K562 (cell line): Measurements from ENCODE around the gene AGPAT4. TPM values are rescaled to one million over a fixed set of nuclear protein-coding genes. Genes with fewer than 3 reads are reported as not detected.
A peak's percentile ranks its signal among the peaks of the same experiment; 100 is the strongest.

Experiments used
- CUX1 ChIP-seq: fragments of 200-800 bp; sonication (Bioruptor generic); IDR thresholded peaks from 2 replicates; pipeline ENCODE4 v1.6.1; 2016; ENCODE audit warnings: missing genetic modification characterization, missing compliant biosample characterization
- NFIC ChIP-seq: fragments of 450-650 bp; IDR thresholded peaks from 2 replicates; pipeline ENCODE4 v1.6.1; 2017; ENCODE audit warnings: mild to moderate bottlenecking, inconsistent platforms
- RNF219 ChIP-seq: fragments of 250-450 bp; sonication (Bioruptor Pico); IDR thresholded peaks from 2 replicates; pipeline ENCODE4 v1.5.0; 2022; ENCODE audit warnings: mild to moderate bottlenecking
- SIN3B ChIP-seq: fragments of 450-650 bp; IDR thresholded peaks from 2 replicates; pipeline ENCODE4 v1.6.1; 2017; ENCODE audit warnings: low read depth, mild to moderate bottlenecking, moderate library complexity
- TFAP4 ChIP-seq: sonication (generic); formaldehyde crosslinking; IDR thresholded peaks from 2 replicates; pipeline ENCODE4 v1.8.0; 2022; ENCODE audit warnings: missing genetic modification reagents, mild to moderate bottlenecking, moderate library complexity, borderline replicate concordance
- ZFP91 ChIP-seq: sonication (generic); formaldehyde crosslinking; IDR thresholded peaks from 2 replicates; pipeline ENCODE4 v1.8.0; 2022; ENCODE audit warnings: mild to moderate bottlenecking, missing genetic modification reagents
- ZNF318 ChIP-seq, 2 experiments: fragments of 450-650 bp; IDR thresholded peaks; 2 replicates each; pipeline ENCODE4 v1.6.1; 2016; ENCODE audit warnings: mild to moderate bottlenecking in 2 of 2, borderline replicate concordance in 1 of 2, low read depth in 1 of 2, moderate library complexity in 1 of 2
- ZNF76 ChIP-seq: fragments of 250-450 bp; sonication (Bioruptor Pico); IDR thresholded peaks from 2 replicates; pipeline ENCODE4 v1.4.0; 2020; ENCODE audit warnings: mild to moderate bottlenecking, moderate library complexity, borderline replicate concordance
- polyA plus RNA-seq, 8 experiments: library from polyadenylated mRNA; depleted of rRNA in 4 of 8; stranded (reverse) in 5 of 8; unstranded in 3 of 8; fragments of >200 nt; fragmentation: Nextera tagmentation in 2 of 8; fragmentation: Illumina TruSeq in 1 of 8; extraction: Ambion mirVana in 2 of 8; extraction: Trizol in 1 of 8; gene quantifications; 2 replicates each; pipeline versions ENCODE4 v1.2.1 to v1.2.3, GENCODE V29; 2011 to 2014; ENCODE audit warnings: inconsistent platforms in 1 of 8, missing spikeins in 1 of 8
- total RNA-seq, 7 experiments: library from RNA; depleted of rRNA in 6 of 7; stranded (reverse); fragments of >200 nt in 6 of 7; fragmentation: Illumina TruSeq in 2 of 7; extraction: Trizol in 2 of 7; gene quantifications; 2 replicates each; pipeline versions ENCODE4 v1.2.1 to v1.2.3, GENCODE V29; 2011 to 2021; ENCODE audit warnings: low replicate concordance in 1 of 7

AGPAT4 gene
- total and polyA plus RNA-seq, 9 of the 15 experiments (the other 6 are each of a cell fraction or from before 2014, with no cell fraction given), result 2.2 to 15.0 (median 5.7) TPM

GRCh38 chr6:161265554-161265953, 8.3 kb downstream of the AGPAT4 start (continued):
- no peak for TF ChIP-seq ZNF76 (CRISPR knock-in tag)
- no peak for TF ChIP-seq SIN3B
- TF ChIP-seq RNF219 (CRISPR knock-in tag), result no peak
- no peak for TF ChIP-seq ZFP91 (CRISPR knock-in tag)
- no peak for TF ChIP-seq ZNF318 (IDR thresholded peaks at IDR 0.05; ENCODE audit: borderline replicate concordance in 1 of 2, low read depth in 1 of 2)
- TF ChIP-seq CUX1 (CRISPR knock-in tag), result no peak
- TF ChIP-seq NFIC, result peak; percentile 27; the same call in 1 of the 2 replicates
- no peak for TF ChIP-seq TFAP4
